HEK293 (cell line): ENCODE measurements around the gene LDLRAD4.

Source experiments
- CTCF ChIA-PET: fragments of 350-600 bp; formaldehyde crosslinking; extraction: SDS; loops from one replicate; lab custom pipeline; 2021; ENCODE audit warnings: antibody characterized with exemption; lab: Yijun Ruan, JAX
- POLR2A ChIA-PET: fragments of 300-600 bp; formaldehyde crosslinking; extraction: SDS; loops from one replicate; lab custom pipeline; 2020; ENCODE audit warnings: antibody characterized with exemption, inconsistent platforms; lab: Yijun Ruan, JAX
- H3K27ac ChIP-seq: fragments of 200-500 bp; sonication (Bioruptor generic); 2 replicates; pipeline ENCODE4 v1.5.1; 2014; ENCODE audit warnings: low read depth, low read length, control low read depth, inconsistent platforms; ENCODE audit errors: extremely low read depth
- H3K36me3 ChIP-seq, 2 experiments: fragments of 200-500 bp in 1 of 2; sonication (Bioruptor generic) in 1 of 2; 1 replicate in 1 of 2; 2 replicates in 1 of 2; pipeline ENCODE4 v1.5.1; 2014 to 2017; ENCODE audit warnings: inconsistent platforms in 2 of 2, low read length in 2 of 2; ENCODE audit not compliant: control insufficient read depth in 2 of 2, insufficient read depth in 1 of 2
- H3K4me1 ChIP-seq: fragments of 200-500 bp; sonication (Bioruptor generic); 2 replicates; pipeline ENCODE4 v1.5.1; 2014; ENCODE audit warnings: mild to moderate bottlenecking, low read length, inconsistent platforms; ENCODE audit not compliant: control insufficient read depth, insufficient read depth
- H3K4me3 ChIP-seq: 2 replicates; pipeline ENCODE4 v1.5.1; 2011; ENCODE audit warnings: low read depth, mild to moderate bottlenecking, control low read depth, low read length, moderate library complexity
- H3K9me3 ChIP-seq: fragments of 200-500 bp; sonication (Bioruptor generic); 2 replicates; pipeline ENCODE4 v1.5.1; 2014; ENCODE audit warnings: low read depth, low read length, inconsistent platforms; ENCODE audit not compliant: control insufficient read depth, insufficient read depth
- EGR2 ChIP-seq: fragments of 450-650 bp; formaldehyde crosslinking; IDR thresholded peaks from 2 replicates; pipeline ENCODE4 v1.5.1; 2016; ENCODE audit warnings: low read depth, missing biosample characterization, missing genetic modification characterization
- HOXA7 ChIP-seq: sonication (generic); formaldehyde crosslinking; IDR thresholded peaks from 2 replicates; pipeline ENCODE4 v1.8.1; 2022; ENCODE audit warnings: missing genetic modification reagents, borderline replicate concordance
- IKZF3 ChIP-seq: fragments of 450-650 bp; IDR thresholded peaks from 2 replicates; pipeline ENCODE4 v1.5.0; 2018; ENCODE audit warnings: missing biosample characterization, mild to moderate bottlenecking, missing genetic modification characterization, moderate library complexity
- KLF1 ChIP-seq: fragments of 450-650 bp; formaldehyde crosslinking; IDR thresholded peaks from 2 replicates; pipeline ENCODE4 v1.5.1; 2016; ENCODE audit warnings: missing biosample characterization, missing genetic modification characterization
- OSR2 ChIP-seq: fragments of 450-650 bp; formaldehyde crosslinking; IDR thresholded peaks from 2 replicates; pipeline ENCODE4 v1.5.1; 2016; ENCODE audit warnings: missing biosample characterization, missing genetic modification characterization
- SCRT1 ChIP-seq: fragments of 450-650 bp; formaldehyde crosslinking; IDR thresholded peaks from 2 replicates; pipeline ENCODE4 v1.5.1; 2016; ENCODE audit warnings: missing biosample characterization, missing genetic modification characterization, borderline replicate concordance
- SETDB1 ChIP-seq: IDR thresholded peaks from one replicate; pipeline ENCODE4 v1.6.1; 2017; ENCODE audit warnings: mild to moderate bottlenecking, low read length, moderate library complexity, mixed read lengths; ENCODE audit not compliant: insufficient read length
- SP7 ChIP-seq: fragments of 450-650 bp; formaldehyde crosslinking; IDR thresholded peaks from 2 replicates; pipeline ENCODE4 v1.5.1; 2016; ENCODE audit warnings: missing biosample characterization, missing genetic modification characterization
- ZBTB1 ChIP-seq: fragments of 450-650 bp; formaldehyde crosslinking; IDR thresholded peaks from 2 replicates; pipeline ENCODE4 v1.5.1; 2016; ENCODE audit warnings: missing biosample characterization, missing genetic modification characterization
- ZBTB20 ChIP-seq: fragments of 450-650 bp; formaldehyde crosslinking; IDR thresholded peaks from 2 replicates; pipeline ENCODE4 v1.5.1; 2016; ENCODE audit warnings: missing biosample characterization, missing genetic modification characterization
- ZBTB7A ChIP-seq: fragments of 450-650 bp; formaldehyde crosslinking; IDR thresholded peaks from 2 replicates; pipeline ENCODE4 v1.5.1; 2016; ENCODE audit warnings: low read depth, missing biosample characterization, missing genetic modification characterization
- ZNF114 ChIP-seq: fragments of 450-650 bp; formaldehyde crosslinking; IDR thresholded peaks from 2 replicates; pipeline ENCODE4 v1.5.0; 2017; ENCODE audit warnings: missing biosample characterization, missing genetic modification characterization
- ZNF324 ChIP-seq: fragments of 450-650 bp; formaldehyde crosslinking; IDR thresholded peaks from 2 replicates; pipeline ENCODE4 v1.5.1; 2016; ENCODE audit warnings: missing biosample characterization, missing genetic modification characterization
- ZNF37A ChIP-seq: fragments of 450-650 bp; IDR thresholded peaks from 2 replicates; pipeline ENCODE4 v1.5.1; 2018; ENCODE audit warnings: missing biosample characterization, missing genetic modification characterization
- ZNF571 ChIP-seq: fragments of 450-650 bp; formaldehyde crosslinking; IDR thresholded peaks from 2 replicates; pipeline ENCODE4 v1.5.0; 2017; ENCODE audit warnings: missing biosample characterization, missing genetic modification characterization
- ZNF600 ChIP-seq: fragments of 450-650 bp; formaldehyde crosslinking; IDR thresholded peaks from 2 replicates; pipeline ENCODE4 v1.5.1; 2016; ENCODE audit warnings: missing biosample characterization, missing genetic modification characterization
- ZNF629 ChIP-seq: fragments of 450-650 bp; formaldehyde crosslinking; IDR thresholded peaks from 2 replicates; pipeline ENCODE4 v1.5.1; 2017; ENCODE audit warnings: missing biosample characterization, missing genetic modification characterization
- ZNF701 ChIP-seq: fragments of 450-650 bp; formaldehyde crosslinking; IDR thresholded peaks from 2 replicates; pipeline ENCODE4 v1.5.1; 2016; ENCODE audit warnings: missing biosample characterization, missing genetic modification characterization
- ZNF785 ChIP-seq: fragments of 450-650 bp; formaldehyde crosslinking; IDR thresholded peaks from 2 replicates; pipeline ENCODE4 v1.5.1; 2016; ENCODE audit warnings: missing biosample characterization, missing genetic modification characterization
- TF ChIP-seq, protein P1 (sequence below): fragments of 450-650 bp; formaldehyde crosslinking; IDR thresholded peaks from 2 replicates; pipeline ENCODE4 v1.5.1; 2016; ENCODE audit warnings: missing biosample characterization, missing genetic modification characterization
- TF ChIP-seq, protein P2 (sequence below): fragments of 450-650 bp; formaldehyde crosslinking; IDR thresholded peaks from 2 replicates; pipeline ENCODE4 v1.5.1; 2016; ENCODE audit warnings: missing biosample characterization, missing genetic modification characterization
- TF ChIP-seq, protein P3 (sequence below): fragments of 450-650 bp; IDR thresholded peaks from 2 replicates; pipeline ENCODE4 v1.5.1; 2018; ENCODE audit warnings: missing biosample characterization, mild to moderate bottlenecking, missing genetic modification characterization
- TF ChIP-seq, protein P4 (sequence below): fragments of 450-650 bp; formaldehyde crosslinking; IDR thresholded peaks from 2 replicates; pipeline ENCODE4 v1.5.1; 2016; ENCODE audit warnings: missing biosample characterization, missing genetic modification characterization
- TF ChIP-seq, protein P5 (sequence below): fragments of 450-650 bp; formaldehyde crosslinking; IDR thresholded peaks from 2 replicates; pipeline ENCODE4 v1.5.1; 2016; ENCODE audit warnings: missing biosample characterization, missing genetic modification characterization
- TF ChIP-seq, protein P6 (sequence below): fragments of 450-650 bp; formaldehyde crosslinking; IDR thresholded peaks from 2 replicates; pipeline ENCODE4 v1.5.1; 2016; ENCODE audit warnings: missing biosample characterization, missing genetic modification characterization

LDLRAD4 gene

DNA sequence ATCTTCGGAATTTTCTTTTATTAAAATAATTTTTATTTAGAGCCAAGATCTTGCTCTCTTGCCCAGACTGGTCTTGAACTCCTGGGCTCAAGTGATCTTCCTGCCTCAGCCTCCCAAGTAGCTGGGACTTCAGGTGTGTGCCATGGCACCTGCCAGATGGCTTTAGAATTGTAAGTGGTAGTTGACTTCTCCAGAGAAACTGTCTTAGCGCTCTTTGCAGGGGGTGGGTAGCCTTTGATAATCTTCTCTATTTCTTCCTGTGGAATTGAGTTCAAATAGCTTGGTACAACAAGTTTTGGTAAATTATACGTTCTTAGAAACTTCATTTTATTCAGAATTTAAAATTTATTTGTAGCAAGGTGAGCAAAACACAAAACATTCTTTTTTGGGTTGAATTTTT is 113.3 kb downstream of the LDLRAD4 start:
- Histone ChIP-seq H3K4me3 (no peak overlapping the region), H3K9me3 (no peaks in the 10 kb centered on the region), H3K27ac (no peak overlapping the region)
- TF ChIP-seq, protein P1, sequence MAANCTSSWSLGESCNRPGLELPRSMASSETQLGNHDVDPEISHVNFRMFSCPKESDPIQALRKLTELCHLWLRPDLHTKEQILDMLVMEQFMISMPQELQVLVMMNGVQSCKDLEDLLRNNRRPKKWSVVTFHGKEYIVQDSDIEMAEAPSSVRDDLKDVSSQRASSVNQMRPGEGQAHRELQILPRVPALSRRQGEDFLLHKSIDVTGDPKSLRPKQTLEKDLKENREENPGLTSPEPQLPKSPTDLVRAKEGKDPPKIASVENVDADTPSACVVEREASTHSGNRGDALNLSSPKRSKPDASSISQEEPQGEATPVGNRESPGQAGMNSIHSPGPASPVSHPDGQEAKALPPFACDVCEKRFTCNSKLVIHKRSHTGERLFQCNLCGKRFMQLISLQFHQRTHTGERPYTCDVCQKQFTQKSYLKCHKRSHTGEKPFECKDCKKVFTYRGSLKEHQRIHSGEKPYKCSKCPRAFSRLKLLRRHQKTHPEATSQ (tag by site-specific recombination) = no peak
- TF ChIP-seq, protein P2, sequence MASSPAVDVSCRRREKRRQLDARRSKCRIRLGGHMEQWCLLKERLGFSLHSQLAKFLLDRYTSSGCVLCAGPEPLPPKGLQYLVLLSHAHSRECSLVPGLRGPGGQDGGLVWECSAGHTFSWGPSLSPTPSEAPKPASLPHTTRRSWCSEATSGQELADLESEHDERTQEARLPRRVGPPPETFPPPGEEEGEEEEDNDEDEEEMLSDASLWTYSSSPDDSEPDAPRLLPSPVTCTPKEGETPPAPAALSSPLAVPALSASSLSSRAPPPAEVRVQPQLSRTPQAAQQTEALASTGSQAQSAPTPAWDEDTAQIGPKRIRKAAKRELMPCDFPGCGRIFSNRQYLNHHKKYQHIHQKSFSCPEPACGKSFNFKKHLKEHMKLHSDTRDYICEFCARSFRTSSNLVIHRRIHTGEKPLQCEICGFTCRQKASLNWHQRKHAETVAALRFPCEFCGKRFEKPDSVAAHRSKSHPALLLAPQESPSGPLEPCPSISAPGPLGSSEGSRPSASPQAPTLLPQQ (tag by site-specific recombination) = no peak
- TF ChIP-seq, protein P3, sequence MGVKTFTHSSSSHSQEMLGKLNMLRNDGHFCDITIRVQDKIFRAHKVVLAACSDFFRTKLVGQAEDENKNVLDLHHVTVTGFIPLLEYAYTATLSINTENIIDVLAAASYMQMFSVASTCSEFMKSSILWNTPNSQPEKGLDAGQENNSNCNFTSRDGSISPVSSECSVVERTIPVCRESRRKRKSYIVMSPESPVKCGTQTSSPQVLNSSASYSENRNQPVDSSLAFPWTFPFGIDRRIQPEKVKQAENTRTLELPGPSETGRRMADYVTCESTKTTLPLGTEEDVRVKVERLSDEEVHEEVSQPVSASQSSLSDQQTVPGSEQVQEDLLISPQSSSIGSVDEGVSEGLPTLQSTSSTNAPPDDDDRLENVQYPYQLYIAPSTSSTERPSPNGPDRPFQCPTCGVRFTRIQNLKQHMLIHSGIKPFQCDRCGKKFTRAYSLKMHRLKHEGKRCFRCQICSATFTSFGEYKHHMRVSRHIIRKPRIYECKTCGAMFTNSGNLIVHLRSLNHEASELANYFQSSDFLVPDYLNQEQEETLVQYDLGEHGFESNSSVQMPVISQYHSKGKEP = no peak
- TF ChIP-seq, protein P4, sequence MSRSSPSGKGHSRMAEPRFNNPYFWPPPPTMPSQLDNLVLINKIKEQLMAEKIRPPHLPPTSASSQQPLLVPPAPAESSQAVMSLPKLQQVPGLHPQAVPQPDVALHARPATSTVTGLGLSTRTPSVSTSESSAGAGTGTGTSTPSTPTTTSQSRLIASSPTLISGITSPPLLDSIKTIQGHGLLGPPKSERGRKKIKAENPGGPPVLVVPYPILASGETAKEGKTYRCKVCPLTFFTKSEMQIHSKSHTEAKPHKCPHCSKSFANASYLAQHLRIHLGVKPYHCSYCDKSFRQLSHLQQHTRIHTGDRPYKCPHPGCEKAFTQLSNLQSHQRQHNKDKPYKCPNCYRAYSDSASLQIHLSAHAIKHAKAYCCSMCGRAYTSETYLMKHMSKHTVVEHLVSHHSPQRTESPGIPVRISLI (tag by site-specific recombination) = no peak
- TF ChIP-seq ZBTB1 (tag by site-specific recombination) (no peak), ZNF600 (tag by site-specific recombination) (no peak), SP7 (tag by site-specific recombination) (no peak), ZNF324 (no peak), ZNF571 (tag by site-specific recombination) (no peak)
- TF ChIP-seq, protein P5, sequence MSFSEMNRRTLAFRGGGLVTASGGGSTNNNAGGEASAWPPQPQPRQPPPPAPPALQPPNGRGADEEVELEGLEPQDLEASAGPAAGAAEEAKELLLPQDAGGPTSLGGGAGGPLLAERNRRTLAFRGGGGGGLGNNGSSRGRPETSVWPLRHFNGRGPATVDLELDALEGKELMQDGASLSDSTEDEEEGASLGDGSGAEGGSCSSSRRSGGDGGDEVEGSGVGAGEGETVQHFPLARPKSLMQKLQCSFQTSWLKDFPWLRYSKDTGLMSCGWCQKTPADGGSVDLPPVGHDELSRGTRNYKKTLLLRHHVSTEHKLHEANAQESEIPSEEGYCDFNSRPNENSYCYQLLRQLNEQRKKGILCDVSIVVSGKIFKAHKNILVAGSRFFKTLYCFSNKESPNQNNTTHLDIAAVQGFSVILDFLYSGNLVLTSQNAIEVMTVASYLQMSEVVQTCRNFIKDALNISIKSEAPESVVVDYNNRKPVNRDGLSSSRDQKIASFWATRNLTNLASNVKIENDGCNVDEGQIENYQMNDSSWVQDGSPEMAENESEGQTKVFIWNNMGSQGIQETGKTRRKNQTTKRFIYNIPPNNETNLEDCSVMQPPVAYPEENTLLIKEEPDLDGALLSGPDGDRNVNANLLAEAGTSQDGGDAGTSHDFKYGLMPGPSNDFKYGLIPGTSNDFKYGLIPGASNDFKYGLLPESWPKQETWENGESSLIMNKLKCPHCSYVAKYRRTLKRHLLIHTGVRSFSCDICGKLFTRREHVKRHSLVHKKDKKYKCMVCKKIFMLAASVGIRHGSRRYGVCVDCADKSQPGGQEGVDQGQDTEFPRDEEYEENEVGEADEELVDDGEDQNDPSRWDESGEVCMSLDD (tag by site-specific recombination) = no peak
- TF ChIP-seq, all 188 proteins: peak for 0
- CTCF ChIA-PET = no interaction called here
- no peaks in the 10 kb centered on the region for H3K4me1 ChIP-seq
- POLR2A ChIA-PET = no interaction called here
- no peaks in the 10 kb centered on the region for H3K36me3 ChIP-seq

DNA sequence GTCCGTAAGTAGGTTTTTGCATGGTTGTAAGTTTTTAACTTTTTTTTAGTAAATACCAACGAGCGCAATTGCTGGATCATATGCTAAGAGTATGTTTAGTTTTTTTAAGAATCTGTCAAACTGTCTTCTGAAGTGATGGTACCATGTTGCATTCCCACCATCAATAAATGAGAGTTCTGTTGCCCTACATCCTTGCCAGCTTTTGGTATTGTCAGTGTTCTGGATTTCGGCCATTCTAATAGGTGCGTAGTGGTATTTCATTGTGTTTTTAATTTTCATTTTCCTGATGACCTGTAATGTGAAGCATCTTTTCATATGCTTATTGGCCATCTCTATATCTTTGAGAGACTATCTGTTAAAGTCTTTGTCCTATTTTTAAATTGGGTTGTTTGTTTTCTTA is 114.3 kb downstream of the LDLRAD4 start:
- ChIA-PET POLR2A (no interaction called here), CTCF (no interaction called here)
- TF ChIP-seq IKZF3 (tag by site-specific recombination) (no peak), ZNF37A (tag by site-specific recombination) (no peak), KLF1 (tag by site-specific recombination) (no peak), SCRT1 (tag by site-specific recombination) (no peak), HOXA7 (no peak), ZNF701 (no peak), SETDB1 (no peak), OSR2 (tag by site-specific recombination) (no peak), ZBTB20 (tag by site-specific recombination) (no peak), EGR2 (tag by site-specific recombination) (no peak), ZNF114 (tag by site-specific recombination) (no peak), ZBTB7A (tag by site-specific recombination) (no peak), ZNF629 (tag by site-specific recombination) (no peak), ZNF785 (tag by site-specific recombination) (no peak)
- TF ChIP-seq, protein P6, sequence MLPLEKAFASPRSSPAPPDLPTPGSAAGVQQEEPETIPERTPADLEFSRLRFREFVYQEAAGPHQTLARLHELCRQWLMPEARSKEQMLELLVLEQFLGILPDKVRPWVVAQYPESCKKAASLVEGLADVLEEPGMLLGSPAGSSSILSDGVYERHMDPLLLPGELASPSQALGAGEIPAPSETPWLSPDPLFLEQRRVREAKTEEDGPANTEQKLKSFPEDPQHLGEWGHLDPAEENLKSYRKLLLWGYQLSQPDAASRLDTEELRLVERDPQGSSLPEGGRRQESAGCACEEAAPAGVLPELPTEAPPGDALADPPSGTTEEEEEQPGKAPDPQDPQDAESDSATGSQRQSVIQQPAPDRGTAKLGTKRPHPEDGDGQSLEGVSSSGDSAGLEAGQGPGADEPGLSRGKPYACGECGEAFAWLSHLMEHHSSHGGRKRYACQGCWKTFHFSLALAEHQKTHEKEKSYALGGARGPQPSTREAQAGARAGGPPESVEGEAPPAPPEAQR = no peak

More for the DNA sequence above, 114.3 kb downstream of the LDLRAD4 start:
- Histone ChIP-seq H3K27ac (no peak overlapping the region), H3K36me3 (no peaks in the 10 kb centered on the region), H3K4me1 (no peaks in the 10 kb centered on the region), H3K4me3 (no peak overlapping the region), H3K9me3 (no peaks in the 10 kb centered on the region)
